Breast epithelium (tissue), 3 donors: ENCODE results near the gene KLF15.

ENCODE experiments used
- CTCF ChIP-seq, 3 donors: fragments of 450-650 bp; IDR thresholded peaks; one replicate each; pipeline ENCODE4 v1.5.1; 2016 to 2017; ENCODE audit warnings: antibody characterized with exemption in 3 of 3, mild to moderate bottlenecking in 3 of 3, moderate library complexity in 3 of 3
- POLR2A ChIP-seq: fragments of 450-650 bp; IDR thresholded peaks from one replicate; pipeline ENCODE4 v1.6.1; 2016; ENCODE audit warnings: antibody characterized with exemption, mild to moderate bottlenecking, moderate library complexity
- POLR2AphosphoS5 ChIP-seq, 3 donors: sonication (generic); formaldehyde crosslinking; IDR thresholded peaks; one replicate each; pipeline ENCODE4 v1.6.1; 2017; ENCODE audit warnings: antibody characterized with exemption in 3 of 3

GRCh38 chr3:126326629-126327028 lies 30.6 kb downstream of the KLF15 start:
- no peak for TF ChIP-seq CTCF (IDR thresholded peaks at IDR 0.05)
- TF ChIP-seq POLR2A, result no peak
- TF ChIP-seq POLR2AphosphoS5 (IDR thresholded peaks at IDR 0.05), result no peak
